Hematopoietic multipotent progenitor cell treated with erythropoietin and hydrocortisone succinate and interleukin-3 and kit ligand, for 8 days (in vitro differentiated cells): Measurements from ENCODE around the gene TTC3.
"Not testable (repeated sequence)": the region's sequence is repeated elsewhere in the genome, so short reads cannot be mapped to it uniquely, and the experiment has no call there.

Experiments
- DNase-seq: peaks from one replicate; pipeline ENCODE4 v3.0.0-alpha.2; 2015

TTC3 gene

DNA sequence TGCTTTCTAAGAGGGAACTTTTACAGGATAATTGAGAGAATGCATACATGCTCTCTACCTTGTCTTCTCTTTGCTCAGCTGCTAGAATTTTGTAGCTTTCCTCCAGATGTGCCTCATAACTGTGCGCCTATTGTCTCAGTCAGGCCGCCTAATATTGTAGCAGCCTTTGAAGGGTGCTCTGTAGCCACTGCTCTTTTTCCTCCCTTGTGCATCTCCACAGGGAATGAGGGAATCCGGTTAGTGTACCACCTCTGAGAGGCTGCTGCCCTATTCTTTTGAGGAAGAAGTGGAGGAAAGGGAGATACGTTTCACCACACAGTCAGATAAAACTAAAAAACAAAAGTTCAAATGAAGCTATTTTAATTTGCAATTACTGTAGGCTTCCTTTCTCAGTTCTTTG, 22.8 kb downstream of the TTC3 start:
- DNase-seq, result no peak

DNA sequence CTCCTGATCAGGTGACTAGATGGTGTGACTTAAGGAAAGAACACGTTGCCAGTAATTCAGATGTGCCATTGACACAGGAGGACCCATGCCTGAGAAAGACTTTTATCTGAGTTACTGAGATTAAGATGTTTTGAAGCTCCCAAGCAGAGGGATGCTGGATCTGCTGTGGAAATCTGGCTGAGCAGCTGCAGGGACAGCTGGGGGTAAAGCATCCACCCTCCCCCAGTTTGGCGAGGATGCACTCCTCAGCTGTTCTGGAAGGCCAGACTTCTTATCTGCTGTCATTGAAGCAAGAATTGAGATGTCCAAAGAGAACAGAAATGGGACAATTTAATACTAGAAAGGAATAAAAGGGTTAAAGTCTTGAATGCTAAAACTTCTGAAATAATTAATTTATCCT, 25.7 kb downstream of the TTC3 start:
- DNase-seq, result no peak

DNA sequence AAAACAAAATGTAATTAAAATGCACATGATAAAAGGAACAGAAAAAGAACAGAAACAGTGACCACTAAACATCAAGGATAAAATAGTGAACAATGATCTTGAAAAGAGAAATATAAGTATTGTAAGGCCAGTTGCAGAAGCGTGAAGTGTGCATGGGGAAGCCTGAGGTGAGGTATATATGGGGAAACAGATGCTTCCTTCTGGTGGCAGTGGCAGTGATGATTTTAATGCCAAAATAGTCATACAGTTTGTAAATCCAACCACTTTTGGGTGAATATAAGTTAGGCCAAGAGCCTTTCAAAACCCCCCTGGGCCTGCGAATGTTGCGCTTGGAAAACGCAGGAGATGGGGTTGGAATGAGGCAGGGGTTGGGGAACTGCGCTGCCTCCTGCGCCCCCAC, 27.3 kb downstream of the TTC3 start:
- DNase-seq, result no peak

GRCh38 chr21:37101384-37101783, 28.3 kb downstream of the TTC3 start:
- no peak for DNase-seq

DNA sequence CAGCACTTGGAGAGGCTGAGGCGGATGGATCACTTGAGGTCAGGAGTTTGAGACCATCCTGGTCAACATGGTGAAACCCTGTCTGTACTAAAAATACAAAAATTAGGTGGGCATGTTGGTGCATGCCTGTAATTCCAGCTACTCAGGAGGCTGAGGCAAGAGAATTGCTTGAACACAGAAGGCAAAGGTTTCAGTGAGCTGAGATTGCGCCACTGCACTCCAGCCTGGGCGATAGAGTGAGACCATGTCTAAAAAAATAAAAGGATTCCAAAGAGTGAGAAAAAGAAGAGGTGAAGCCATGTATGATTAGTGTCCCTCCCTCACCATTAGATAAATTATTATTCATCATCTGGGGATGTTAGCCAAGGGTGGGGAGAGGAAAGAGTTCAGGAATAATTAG, 29.7 kb downstream of the TTC3 start:
- DNase-seq, result not testable (repeated sequence)

- no peak for DNase-seq
Measured at GRCh38 chr21:37106998-37107397, 33.9 kb downstream of the TTC3 start.

- not testable (repeated sequence) for DNase-seq
Measured at GRCh38 chr21:37111029-37111428, 38.0 kb downstream of the TTC3 start.

GRCh38 chr21:37114301-37114700, 41.2 kb downstream of the TTC3 start:
- not testable (repeated sequence) for DNase-seq

DNA sequence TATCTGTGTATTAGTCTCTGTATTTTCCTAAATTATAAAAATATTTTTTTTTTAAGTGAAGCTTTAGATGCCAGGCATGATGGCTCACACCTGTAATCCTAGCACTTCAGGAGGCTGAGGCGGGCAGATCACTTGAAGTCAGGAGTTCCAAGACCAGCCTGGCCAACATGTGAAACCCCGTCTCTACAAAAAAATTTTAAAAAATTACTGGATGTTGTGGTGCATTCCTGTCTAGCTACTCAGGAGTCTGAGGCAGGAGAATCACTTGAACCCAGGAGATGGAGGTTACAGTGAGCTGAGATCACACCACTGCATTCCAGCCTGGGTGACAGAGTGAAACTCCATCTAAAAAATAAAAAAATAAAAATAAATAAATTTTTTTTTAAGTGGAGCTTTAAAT, 43.4 kb downstream of the TTC3 start:
- not testable (repeated sequence) for DNase-seq

GRCh38 chr21:37117204-37117603, 44.1 kb downstream of the TTC3 start:
- no peak for DNase-seq

DNA sequence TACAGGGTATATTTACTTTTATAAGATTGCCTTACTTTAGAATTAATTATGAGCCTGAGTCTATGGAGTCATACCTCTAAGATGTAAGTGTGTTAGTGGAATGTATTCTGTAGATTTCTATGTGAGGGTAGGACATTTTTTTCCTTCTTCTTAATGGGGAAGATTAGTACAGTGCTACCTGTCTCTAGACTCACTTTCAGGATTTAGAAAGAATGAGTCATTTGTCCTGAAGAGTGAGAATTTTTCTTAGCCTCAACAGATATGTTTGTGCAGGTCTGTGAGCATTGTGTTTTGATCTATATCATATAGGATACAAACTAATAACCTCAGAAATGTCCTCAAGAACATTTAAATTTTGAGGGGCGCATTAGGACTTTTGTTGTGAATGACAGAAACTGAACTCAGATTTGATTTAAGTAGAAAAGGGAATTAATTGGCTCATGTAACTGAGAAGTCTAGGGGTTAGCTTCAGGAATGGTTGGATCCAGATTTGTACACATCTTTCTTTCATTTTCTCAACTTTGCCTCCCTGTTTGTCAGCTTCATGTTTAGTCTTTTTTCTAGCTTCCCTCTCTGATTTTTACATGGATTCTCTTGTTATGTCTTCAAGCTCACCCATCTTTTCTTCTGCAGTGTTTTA, 45.3 kb downstream of the TTC3 start:
- DNase-seq, result no peak

DNA sequence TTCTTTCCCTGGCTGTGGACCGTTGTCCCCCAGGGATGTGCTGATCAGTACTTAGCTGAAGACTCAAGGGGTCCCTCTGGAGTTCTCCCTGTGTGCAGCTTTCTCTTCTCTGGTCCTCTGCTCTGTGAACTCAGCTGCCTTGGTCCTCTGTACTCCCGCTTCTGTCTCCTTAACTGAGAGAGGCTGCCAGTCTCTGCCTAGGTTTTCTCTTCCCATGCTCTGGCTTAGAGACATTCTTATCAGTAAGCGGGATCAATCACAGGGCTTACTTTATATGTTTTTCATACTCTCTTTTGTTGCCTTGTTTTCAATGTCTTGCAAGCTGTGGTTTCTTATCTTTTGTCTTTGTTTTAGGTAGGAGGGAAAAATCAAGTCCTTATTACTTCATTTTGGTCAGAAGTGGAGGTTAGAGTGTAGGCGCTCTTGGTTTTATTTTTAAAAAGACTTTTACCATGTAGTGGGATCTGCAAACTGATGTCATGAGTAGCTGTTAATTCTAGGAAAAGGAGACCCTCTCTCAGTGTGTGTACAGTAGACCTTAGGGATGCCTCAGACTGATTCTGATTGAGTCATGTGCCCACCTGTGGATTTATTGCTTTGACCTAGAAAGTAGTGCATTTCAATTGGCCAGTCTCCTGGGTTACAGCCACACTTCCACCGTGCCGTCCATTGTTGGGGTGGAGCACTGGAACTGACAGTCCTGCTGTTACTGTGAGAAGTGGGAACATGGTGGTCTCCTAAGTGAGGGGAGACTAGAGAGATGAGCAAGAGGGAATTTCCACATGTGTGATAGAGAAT, 46.6 kb downstream of the TTC3 start:
- no peak for DNase-seq

DNA sequence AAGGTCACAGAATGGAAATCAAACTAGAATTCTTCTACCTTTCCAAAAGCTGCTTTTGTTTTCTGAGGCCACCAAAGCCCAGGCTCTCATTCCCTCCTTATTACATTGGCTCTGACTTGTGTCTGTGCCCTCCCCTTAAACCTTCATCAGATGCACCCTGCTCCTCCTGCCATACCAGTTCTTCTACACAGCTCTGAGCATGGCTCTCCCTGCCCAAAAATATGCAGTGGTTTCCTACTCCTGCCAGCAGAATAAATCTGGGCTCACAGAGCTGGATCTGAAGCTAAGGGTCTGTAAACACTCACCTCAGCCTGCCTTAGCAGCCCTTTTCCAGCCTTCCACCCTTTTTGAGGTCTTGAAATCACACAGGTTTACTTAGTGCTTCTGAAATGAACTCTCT, 55.0 kb downstream of the TTC3 start:
- DNase-seq, result no peak

- DNase-seq, result no peak
Measured at GRCh38 chr21:37130971-37131370, 57.9 kb downstream of the TTC3 start.

- DNase-seq, result no peak
Measured at GRCh38 chr21:37136261-37136660, 63.2 kb downstream of the TTC3 start.

DNA sequence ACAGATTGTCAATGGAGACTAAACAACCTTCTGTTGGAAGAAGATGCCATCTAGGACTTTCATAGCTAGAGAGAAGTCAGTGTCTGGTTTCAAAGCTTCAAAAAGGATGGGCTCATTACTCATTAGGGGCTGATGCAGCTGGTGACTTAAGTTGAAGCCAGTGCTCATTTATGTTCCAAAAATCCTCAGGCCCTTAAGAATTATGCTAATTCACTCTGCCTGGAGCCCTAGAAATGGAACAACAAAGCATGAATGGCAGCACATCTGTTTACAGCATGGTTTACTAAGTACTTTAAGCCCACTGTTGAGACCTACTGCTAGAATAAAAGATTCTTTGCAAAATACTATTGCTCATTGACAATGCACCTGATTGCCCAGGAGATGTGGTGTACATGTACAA, 63.7 kb downstream of the TTC3 start:
- no peak for DNase-seq

DNA sequence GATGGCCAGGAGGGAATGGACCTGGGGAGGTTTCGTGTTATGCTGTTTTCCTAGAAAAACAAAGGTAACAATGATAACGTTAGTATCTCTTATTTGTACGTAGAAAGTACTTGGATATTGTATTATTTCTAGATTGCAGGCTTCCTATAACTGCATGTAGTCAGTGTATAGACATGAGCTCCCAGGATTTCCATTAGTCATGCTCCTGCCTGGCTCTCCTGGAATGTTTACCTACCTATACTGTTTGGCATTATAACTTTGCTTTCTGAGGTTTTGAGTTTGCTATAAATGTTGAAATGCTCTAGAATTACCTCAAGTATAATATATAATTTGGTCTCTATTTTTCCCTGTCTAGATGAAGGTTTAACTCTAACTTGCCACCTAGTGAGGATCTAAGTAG, 66.1 kb downstream of the TTC3 start:
- DNase-seq, result no peak

GRCh38 chr21:37139902-37140301, 66.8 kb downstream of the TTC3 start:
- no peak for DNase-seq

DNA sequence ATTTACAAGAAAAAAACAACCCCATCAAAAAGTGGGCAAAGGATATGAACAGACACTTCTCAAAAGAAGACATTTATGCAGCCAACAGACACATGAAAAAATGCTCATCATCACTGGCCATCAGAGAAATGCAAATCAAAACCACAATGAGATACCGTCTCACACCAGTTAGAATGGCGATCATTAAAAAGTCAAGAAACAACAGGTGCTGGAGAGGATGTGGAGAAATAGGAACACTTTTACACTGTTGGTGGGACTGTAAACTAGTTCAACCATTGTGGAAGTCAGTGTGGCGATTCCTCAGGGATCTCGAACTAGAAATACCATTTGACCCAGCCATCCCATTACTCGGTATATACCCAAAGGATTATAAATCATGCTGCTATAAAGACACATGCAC, 70.3 kb downstream of the TTC3 start:
- DNase-seq, result not testable (repeated sequence)

- DNase-seq, result no peak
Measured at GRCh38 chr21:37145635-37146111, 72.6 kb downstream of the TTC3 start.

- DNase-seq, result no peak
Measured at GRCh38 chr21:37146320-37147235, 73.5 kb downstream of the TTC3 start.

- DNase-seq, result no peak
Measured at GRCh38 chr21:37149411-37149810, 76.4 kb downstream of the TTC3 start.

- DNase-seq, result no peak
Measured at GRCh38 chr21:37153196-37153934, 80.3 kb downstream of the TTC3 start.
